Tibial nerve (tissue), 4 donors: ENCODE results near the gene ANKRD39.

Experiments used
- EP300 ChIP-seq, 2 donors: sonication (generic); formaldehyde crosslinking; IDR thresholded peaks; one replicate each; pipeline ENCODE4 v1.6.1; 2017; ENCODE audit warnings: antibody characterized with exemption in 2 of 2, mild to moderate bottlenecking in 1 of 2
- TF ChIP-seq, protein P1 (sequence below), 5 experiments: fragments of 200-600 bp in 3 of 5; fragments of 450-650 bp in 2 of 5; sonication (generic) in 3 of 5; IDR thresholded peaks; one replicate each; pipeline ENCODE4 v1.5.1; 2016 to 2019; ENCODE audit warnings: antibody characterized with exemption in 5 of 5, mild to moderate bottlenecking in 3 of 5, moderate library complexity in 2 of 5

DNA sequence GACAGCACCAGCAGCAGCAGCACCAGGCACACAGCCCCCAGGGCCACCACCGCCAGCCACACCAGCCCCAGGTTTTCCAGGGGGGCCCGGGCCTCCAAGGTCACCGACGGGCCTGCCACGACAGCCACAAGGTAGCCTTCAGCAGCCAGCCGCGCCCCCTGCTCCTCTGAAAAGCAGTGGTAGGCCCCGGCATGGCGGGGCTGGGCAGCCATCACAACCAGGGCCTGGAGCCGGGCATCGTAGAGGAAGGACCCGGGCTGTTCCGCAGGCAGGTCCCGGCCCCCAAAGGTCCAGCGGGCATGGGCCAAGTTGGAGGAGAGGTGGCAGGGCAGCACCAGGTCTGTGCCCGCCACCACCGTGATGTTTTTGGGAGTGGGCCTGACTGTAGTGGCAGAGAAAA, 3.3 kb upstream of the ANKRD39 start:
- TF ChIP-seq, protein P1, sequence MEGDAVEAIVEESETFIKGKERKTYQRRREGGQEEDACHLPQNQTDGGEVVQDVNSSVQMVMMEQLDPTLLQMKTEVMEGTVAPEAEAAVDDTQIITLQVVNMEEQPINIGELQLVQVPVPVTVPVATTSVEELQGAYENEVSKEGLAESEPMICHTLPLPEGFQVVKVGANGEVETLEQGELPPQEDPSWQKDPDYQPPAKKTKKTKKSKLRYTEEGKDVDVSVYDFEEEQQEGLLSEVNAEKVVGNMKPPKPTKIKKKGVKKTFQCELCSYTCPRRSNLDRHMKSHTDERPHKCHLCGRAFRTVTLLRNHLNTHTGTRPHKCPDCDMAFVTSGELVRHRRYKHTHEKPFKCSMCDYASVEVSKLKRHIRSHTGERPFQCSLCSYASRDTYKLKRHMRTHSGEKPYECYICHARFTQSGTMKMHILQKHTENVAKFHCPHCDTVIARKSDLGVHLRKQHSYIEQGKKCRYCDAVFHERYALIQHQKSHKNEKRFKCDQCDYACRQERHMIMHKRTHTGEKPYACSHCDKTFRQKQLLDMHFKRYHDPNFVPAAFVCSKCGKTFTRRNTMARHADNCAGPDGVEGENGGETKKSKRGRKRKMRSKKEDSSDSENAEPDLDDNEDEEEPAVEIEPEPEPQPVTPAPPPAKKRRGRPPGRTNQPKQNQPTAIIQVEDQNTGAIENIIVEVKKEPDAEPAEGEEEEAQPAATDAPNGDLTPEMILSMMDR (IDR thresholded peaks at IDR 0.05): no peak
- no peak for TF ChIP-seq EP300 (IDR thresholded peaks at IDR 0.05)
